Activated CD8-positive, alpha-beta T cell treated with anti-CD3 and anti-CD28 coated beads for 36 hours (primary cell): ENCODE data around the gene INPP4A. TPM values are rescaled to one million over a fixed set of nuclear protein-coding genes. Genes with fewer than 3 reads are reported as not detected.

Source experiments
- ATAC-seq: fragments of 200-7000 bp; cut with Tn5 transposase; one replicate; pipeline ENCODE4 v1.10.0; 2021; ENCODE audit warnings: mild to moderate bottlenecking, moderate library complexity
- CTCF ChIA-PET: fragments of 350-600 bp; sonication (Branson Sonifier 250); formaldehyde crosslinking; loops from one replicate; lab custom pipeline; 2021; ENCODE audit warnings: antibody characterized with exemption; lab: Charles Lee
- POLR2A ChIA-PET: fragments of 350-600 bp; sonication (Branson Sonifier 250); formaldehyde crosslinking; loops from one replicate; lab custom pipeline; 2021; ENCODE audit warnings: antibody characterized with exemption; lab: Charles Lee
- DNase-seq: peaks from one replicate; pipeline ENCODE4 v3.0.0-alpha.2; 2020
- H3K27ac Mint-ChIP-seq: one replicate; pipeline ENCODE4 v1.8.0; 2021; ENCODE audit warnings: mild to moderate bottlenecking, mixed read lengths
- H3K27me3 Mint-ChIP-seq: one replicate; pipeline ENCODE4 v1.8.0; 2021; ENCODE audit warnings: mixed read lengths
- H3K36me3 Mint-ChIP-seq: one replicate; pipeline ENCODE4 v1.8.0; 2021; ENCODE audit warnings: low read depth, mixed read lengths
- H3K4me1 Mint-ChIP-seq: one replicate; pipeline ENCODE4 v1.8.0; 2021; ENCODE audit warnings: low read depth, mixed read lengths
- H3K4me3 Mint-ChIP-seq: one replicate; pipeline ENCODE4 v1.8.0; 2021; ENCODE audit warnings: mild to moderate bottlenecking, moderate library complexity, mixed read lengths
- H3K9me3 Mint-ChIP-seq: one replicate; pipeline ENCODE4 v1.8.0; 2021; ENCODE audit warnings: mixed read lengths
- CTCF ChIP-seq: fragments of 200-600 bp; IDR thresholded peaks from one replicate; pipeline ENCODE4 v1.8.0; 2022; ENCODE audit warnings: antibody characterized with exemption, mild to moderate bottlenecking
- intact Hi-C: fragments of 100-400 bp; cut with micrococcal nuclease; formaldehyde crosslinking; loops from one replicate; pipeline ENCODE4 v1.10.0; 2022
- total RNA-seq, 2 experiments: library from RNA; stranded (reverse); gene quantifications; one replicate each; pipeline ENCODE4 v1.2.3, GENCODE V29; 2021

The INPP4A gene
- total RNA-seq, 2 experiments from 2014 or later: 46.7 to 46.9 TPM

- Mint-ChIP-seq H3K27ac (peak overlapping the region; percentile 90), H3K27me3 (no peaks in the 10 kb centered on the region), H3K4me3 (peak overlapping the region; percentile 81), H3K36me3 (peaks cover 8% of the 10 kb centered on the region), H3K9me3 (no peaks in the 10 kb centered on the region), H3K4me1 (peaks cover 53% of the 10 kb centered on the region)
- ATAC-seq: no peak
- no peak for DNase-seq
- ChIA-PET CTCF (interaction anchor here (0.6 to 2.6 kb wide), 14 partner anchors 10 to 222 kb away, joined by 3 to 19 read pairs (median 5); no protein-coding TSS in a partner anchor), POLR2A (interaction anchor here (0.6 to 1.8 kb wide), 12 partner anchors 10 to 451 kb away, joined by 3 to 10 read pairs (median 4); partner anchors contain the start of genes COA5, TMEM131 and UNC50)
- intact Hi-C loops: loop anchor here (5.0 kb wide), 1 partner anchor 35 kb away; no protein-coding TSS in a partner anchor
- no peak for TF ChIP-seq CTCF
Observed at GRCh38 chr2:98446850-98447249, 2.2 kb downstream of the INPP4A start.

- H3K36me3 Mint-ChIP-seq: peaks cover 8% of the 10 kb centered on the region
- H3K4me3 Mint-ChIP-seq: peak overlapping the region; percentile 81
- no peaks in the 10 kb centered on the region for H3K27me3 Mint-ChIP-seq
- DNase-seq (peak; percentile 44), ATAC-seq (peak; percentile 41)
- POLR2A ChIA-PET: interaction anchor here (0.6 kb wide), 1 partner anchor 161 kb away, joined by 5 read pairs; no protein-coding TSS in a partner anchor
- no peaks in the 10 kb centered on the region for H3K9me3 Mint-ChIP-seq
- CTCF ChIA-PET: interaction anchor here (0.6 to 1.5 kb wide), 3 partner anchors 10 to 39 kb away, joined by 3 to 4 read pairs (median 3); no protein-coding TSS in a partner anchor
- no peak for TF ChIP-seq CTCF
- peaks cover 70% of the 10 kb centered on the region for H3K4me1 Mint-ChIP-seq
- peak overlapping the region; percentile 90 for H3K27ac Mint-ChIP-seq
- intact Hi-C loops: loop anchor here (5.0 kb wide), 1 partner anchor 34 kb away; no protein-coding TSS in a partner anchor
Observed at GRCh38 chr2:98448441-98449145, 3.9 kb downstream of the INPP4A start.

- Mint-ChIP-seq H3K36me3 (peaks cover 15% of the 10 kb centered on the region), H3K4me1 (peaks cover 92% of the 10 kb centered on the region), H3K27me3 (no peaks in the 10 kb centered on the region), H3K9me3 (no peaks in the 10 kb centered on the region), H3K27ac (peak overlapping the region; percentile 12), H3K4me3 (no peak overlapping the region)
- ATAC-seq: no peak
- POLR2A ChIA-PET: interaction anchor here (0.6 to 1.5 kb wide), 8 partner anchors 11 to 319 kb away, joined by 3 to 5 read pairs (median 3); no protein-coding TSS in a partner anchor
- TF ChIP-seq CTCF: no peak
- intact Hi-C loops: no loop called here
- CTCF ChIA-PET: interaction anchor here (0.8 to 1.9 kb wide), 7 partner anchors 10 to 40 kb away, joined by 3 to 7 read pairs (median 4); no protein-coding TSS in a partner anchor
- DNase-seq: no peak
Observed at GRCh38 chr2:98452396-98453027, 7.9 kb downstream of the INPP4A start.

- peaks cover 94% of the 10 kb centered on the region for H3K4me1 Mint-ChIP-seq
- no peak for ATAC-seq
- TF ChIP-seq CTCF: no peak
- POLR2A ChIA-PET: interaction anchor here (0.6 to 1.5 kb wide), 7 partner anchors 11 to 318 kb away, joined by 3 to 5 read pairs (median 3); no protein-coding TSS in a partner anchor
- peaks cover 15% of the 10 kb centered on the region for H3K36me3 Mint-ChIP-seq
- peak overlapping the region; percentile 62 for H3K27ac Mint-ChIP-seq
- intact Hi-C loops: no loop called here
- H3K9me3 Mint-ChIP-seq: no peaks in the 10 kb centered on the region
- no peak overlapping the region for H3K4me3 Mint-ChIP-seq
- H3K27me3 Mint-ChIP-seq: no peaks in the 10 kb centered on the region
- no peak for DNase-seq
- CTCF ChIA-PET: interaction anchor here (0.9 to 1.9 kb wide), 6 partner anchors 10 to 40 kb away, joined by 3 to 6 read pairs (median 4); no protein-coding TSS in a partner anchor
Observed at GRCh38 chr2:98453083-98453482, 8.4 kb downstream of the INPP4A start.
